GM21360 (cell line): ENCODE data around the gene NAALAD2.
"Not testable (repeated sequence)": the region's sequence is repeated elsewhere in the genome, so short reads cannot be mapped to it uniquely, and the experiment has no call there.

Source experiments
- ATAC-seq: cut with Tn5 transposase; IDR thresholded peaks from one replicate; pipeline ENCODE4 v1.9.1; 2021; ENCODE audit warnings: mild to moderate bottlenecking, moderate library complexity; ENCODE audit not compliant: unreplicated experiment

NAALAD2 gene

GRCh38 chr11:90239967-90240636, 105.6 kb downstream of the NAALAD2 start:
- ATAC-seq = not testable (repeated sequence)

- ATAC-seq = no peak
Measured at GRCh38 chr11:90241414-90241813, 107.0 kb downstream of the NAALAD2 start.
